Caco-2 (cell line): ENCODE measurements around the gene SRGAP1. TPM values are rescaled to one million over a fixed set of nuclear protein-coding genes. Genes with fewer than 3 reads are reported as not detected.

ENCODE experiments used
- BruUV-seq: library from RNA; stranded (reverse); fragments of 400-500 nt; replicated peaks from 2 replicates; lab custom pipeline; 2021; lab: Mats Ljungman, UMichigan
- CTCF ChIA-PET: fragments of 300-600 bp; sonication (Branson Sonifier 250); formaldehyde crosslinking; loops from one replicate; lab custom pipeline; 2022; ENCODE audit warnings: antibody characterized with exemption; lab: Charles Lee
- POLR2A ChIA-PET: fragments of 300-600 bp; sonication (Branson Sonifier 250); formaldehyde crosslinking; loops from one replicate; lab custom pipeline; 2022; ENCODE audit warnings: antibody characterized with exemption; lab: Charles Lee
- DNase-seq, 2 experiments: peaks; one replicate each; pipeline versions ENCODE4 v3.0.0 to v3.0.0-alpha.2; 2020 to 2022
- H3K27me3 ChIP-seq: replicated peaks from 2 replicates; pipeline ENCODE4 v1.6.0; 2011; ENCODE audit warnings: low read length; ENCODE audit not compliant: control insufficient read depth, insufficient read depth
- H3K36me3 ChIP-seq: 2 replicates; pipeline ENCODE4 v1.5.1; 2011; ENCODE audit warnings: low read length; ENCODE audit not compliant: control insufficient read depth, insufficient read depth
- H3K4me1 ChIP-seq: fragments of 250-450 bp; sonication (Bioruptor Pico); 2 replicates; pipeline ENCODE4 v1.5.1; 2020; ENCODE audit warnings: mild to moderate bottlenecking
- H3K4me3 ChIP-seq: 2 replicates; pipeline ENCODE4 v1.5.1; 2011; ENCODE audit warnings: low read depth, mild to moderate bottlenecking, control low read depth, low read length
- H3K9me3 ChIP-seq: fragments of 250-450 bp; sonication (Bioruptor Pico); 2 replicates; pipeline ENCODE4 v1.5.1; 2020; ENCODE audit warnings: mild to moderate bottlenecking, moderate library complexity
- H3K27ac Mint-ChIP-seq: one replicate; pipeline ENCODE4 v1.8.0; 2022; ENCODE audit warnings: mixed read lengths; ENCODE audit not compliant: unreplicated experiment
- H3K27me3 Mint-ChIP-seq: one replicate; pipeline ENCODE4 v1.8.0; 2022; ENCODE audit warnings: mixed read lengths; ENCODE audit not compliant: insufficient read depth, unreplicated experiment
- H3K36me3 Mint-ChIP-seq: one replicate; pipeline ENCODE4 v1.8.0; 2022; ENCODE audit warnings: mild to moderate bottlenecking, mixed read lengths; ENCODE audit not compliant: insufficient read depth, unreplicated experiment
- H3K4me1 Mint-ChIP-seq: one replicate; pipeline ENCODE4 v1.8.0; 2022; ENCODE audit warnings: low read depth, mixed read lengths; ENCODE audit not compliant: unreplicated experiment
- H3K4me3 Mint-ChIP-seq: one replicate; pipeline ENCODE4 v1.8.0; 2022; ENCODE audit warnings: mild to moderate bottlenecking, moderate library complexity, mixed read lengths; ENCODE audit not compliant: unreplicated experiment
- H3K9me3 Mint-ChIP-seq: one replicate; pipeline ENCODE4 v1.8.0; 2022; ENCODE audit warnings: mixed read lengths; ENCODE audit not compliant: unreplicated experiment
- intact Hi-C: fragments of 100-400 bp; cut with micrococcal nuclease; formaldehyde crosslinking; loops from one replicate; pipeline ENCODE4 v1.10.0; 2022; ENCODE audit not compliant: unreplicated experiment
- total RNA-seq: library from RNA; stranded (reverse); gene quantifications from 2 replicates; pipeline ENCODE4 v1.2.3, GENCODE V29; 2022
- TF ChIP-seq, protein P1 (sequence below), 2 experiments: fragments of 200-600 bp in 1 of 2; IDR thresholded peaks; 1 replicate in 1 of 2; 2 replicates in 1 of 2; pipeline versions ENCODE4 v1.5.1 to v1.8.0; 2011 to 2022; ENCODE audit warnings: antibody characterized with exemption in 1 of 2, control low read depth in 1 of 2, inconsistent platforms in 1 of 2, low read depth in 1 of 2, low read length in 1 of 2, mild to moderate bottlenecking in 1 of 2, moderate library complexity in 1 of 2; ENCODE audit not compliant: insufficient read depth in 1 of 2, severe bottlenecking in 1 of 2, unreplicated experiment in 1 of 2

Gene SRGAP1
- total RNA-seq, 1 experiment from 2014 or later = 22.1 TPM

DNA sequence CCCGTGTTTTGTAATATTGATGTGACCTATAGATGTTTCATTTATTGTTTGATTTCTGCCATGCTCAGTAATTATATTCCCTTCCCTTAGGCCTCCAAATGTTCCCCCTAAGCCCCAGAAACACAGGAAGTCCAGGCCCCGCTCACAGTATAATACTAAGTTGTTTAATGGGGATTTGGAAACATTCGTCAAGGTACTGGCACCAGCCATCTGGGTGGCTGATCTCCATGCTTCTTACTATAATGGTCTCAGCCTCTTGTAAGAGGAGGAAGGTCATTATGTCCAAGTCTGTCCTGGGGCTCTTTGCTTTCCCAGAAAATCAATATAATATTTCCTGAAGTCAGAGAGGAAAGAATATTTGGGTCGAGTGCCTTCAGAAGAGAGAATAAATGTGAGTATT, 246.7 kb downstream of the SRGAP1 start:
- peaks cover 8% of the 10 kb centered on the region for H3K36me3 Mint-ChIP-seq
- TF ChIP-seq, protein P1, sequence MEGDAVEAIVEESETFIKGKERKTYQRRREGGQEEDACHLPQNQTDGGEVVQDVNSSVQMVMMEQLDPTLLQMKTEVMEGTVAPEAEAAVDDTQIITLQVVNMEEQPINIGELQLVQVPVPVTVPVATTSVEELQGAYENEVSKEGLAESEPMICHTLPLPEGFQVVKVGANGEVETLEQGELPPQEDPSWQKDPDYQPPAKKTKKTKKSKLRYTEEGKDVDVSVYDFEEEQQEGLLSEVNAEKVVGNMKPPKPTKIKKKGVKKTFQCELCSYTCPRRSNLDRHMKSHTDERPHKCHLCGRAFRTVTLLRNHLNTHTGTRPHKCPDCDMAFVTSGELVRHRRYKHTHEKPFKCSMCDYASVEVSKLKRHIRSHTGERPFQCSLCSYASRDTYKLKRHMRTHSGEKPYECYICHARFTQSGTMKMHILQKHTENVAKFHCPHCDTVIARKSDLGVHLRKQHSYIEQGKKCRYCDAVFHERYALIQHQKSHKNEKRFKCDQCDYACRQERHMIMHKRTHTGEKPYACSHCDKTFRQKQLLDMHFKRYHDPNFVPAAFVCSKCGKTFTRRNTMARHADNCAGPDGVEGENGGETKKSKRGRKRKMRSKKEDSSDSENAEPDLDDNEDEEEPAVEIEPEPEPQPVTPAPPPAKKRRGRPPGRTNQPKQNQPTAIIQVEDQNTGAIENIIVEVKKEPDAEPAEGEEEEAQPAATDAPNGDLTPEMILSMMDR (IDR thresholded peaks at IDR 0.05; ENCODE audit: insufficient read depth in 1 of 2, low read depth in 1 of 2, low read length in 1 of 2, severe bottlenecking in 1 of 2, unreplicated experiment in 1 of 2) = no peak
- no peaks in the 10 kb centered on the region for H3K9me3 Mint-ChIP-seq
- BruUV-seq = no TSS peak
- H3K27me3 Mint-ChIP-seq = no peaks in the 10 kb centered on the region
- Histone ChIP-seq H3K4me1 (peaks cover 11% of the 10 kb centered on the region; the same call in 1 of the 2 replicates), H3K27me3 (no peaks in the 10 kb centered on the region), H3K9me3 (no peaks in the 10 kb centered on the region), H3K36me3 (peaks cover 1% of the 10 kb centered on the region; the same call in 1 of the 2 replicates), H3K4me3 (no peak overlapping the region)
- intact Hi-C loops = no loop called here
- CTCF ChIA-PET = no interaction called here
- no peak overlapping the region for H3K4me3 Mint-ChIP-seq
- no peak overlapping the region for H3K27ac Mint-ChIP-seq
- no peaks in the 10 kb centered on the region for H3K4me1 Mint-ChIP-seq
- DNase-seq = no peak
- POLR2A ChIA-PET = no interaction called here

DNA sequence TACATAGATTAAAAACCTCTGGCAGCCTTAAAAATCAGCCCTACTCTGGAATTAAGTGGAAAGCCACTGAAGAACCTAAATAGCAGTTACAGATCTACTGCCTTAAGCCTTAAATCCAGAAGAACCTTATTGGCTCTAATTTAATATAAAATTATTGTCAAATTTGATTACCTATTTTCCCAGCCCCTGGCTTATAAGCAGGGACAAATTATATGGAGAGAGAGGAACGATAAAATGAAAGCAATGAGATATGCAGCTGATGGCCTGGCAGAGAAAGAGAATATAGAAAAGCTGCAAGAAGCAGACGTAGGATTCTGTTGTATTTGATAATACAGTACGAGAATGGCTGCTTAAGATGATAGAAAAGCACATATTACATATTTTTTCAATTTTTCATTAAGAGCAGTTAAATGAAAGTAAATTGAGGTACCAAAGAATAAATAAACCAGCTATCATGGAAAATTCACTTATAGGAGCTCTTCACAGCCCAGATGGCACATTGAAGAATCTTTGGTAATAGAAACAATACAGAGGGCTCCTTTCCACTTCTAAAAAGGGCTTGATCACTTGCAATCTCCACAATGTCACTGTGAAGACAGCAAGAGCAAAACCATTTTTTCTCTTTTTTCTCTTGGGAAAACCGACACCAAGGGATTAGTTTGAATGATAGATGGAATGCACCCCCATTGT, 248.2 kb downstream of the SRGAP1 start:
- intact Hi-C loops = no loop called here
- Mint-ChIP-seq H3K4me3 (no peak overlapping the region), H3K27ac (no peak overlapping the region), H3K36me3 (peaks cover 12% of the 10 kb centered on the region), H3K4me1 (no peaks in the 10 kb centered on the region), H3K27me3 (no peaks in the 10 kb centered on the region), H3K9me3 (no peaks in the 10 kb centered on the region)
- Histone ChIP-seq H3K36me3 (peaks cover 1% of the 10 kb centered on the region; the same call in 1 of the 2 replicates), H3K4me1 (peaks cover 11% of the 10 kb centered on the region; the same call in 1 of the 2 replicates), H3K4me3 (no peak overlapping the region), H3K27me3 (no peaks in the 10 kb centered on the region), H3K9me3 (no peaks in the 10 kb centered on the region)
- ChIA-PET POLR2A (no interaction called here), CTCF (no interaction called here)
- no peak for DNase-seq
- TF ChIP-seq, protein P1 (IDR thresholded peaks at IDR 0.05; ENCODE audit: insufficient read depth in 1 of 2, low read depth in 1 of 2, low read length in 1 of 2, severe bottlenecking in 1 of 2, unreplicated experiment in 1 of 2) = no peak
- BruUV-seq = no TSS peak

DNA sequence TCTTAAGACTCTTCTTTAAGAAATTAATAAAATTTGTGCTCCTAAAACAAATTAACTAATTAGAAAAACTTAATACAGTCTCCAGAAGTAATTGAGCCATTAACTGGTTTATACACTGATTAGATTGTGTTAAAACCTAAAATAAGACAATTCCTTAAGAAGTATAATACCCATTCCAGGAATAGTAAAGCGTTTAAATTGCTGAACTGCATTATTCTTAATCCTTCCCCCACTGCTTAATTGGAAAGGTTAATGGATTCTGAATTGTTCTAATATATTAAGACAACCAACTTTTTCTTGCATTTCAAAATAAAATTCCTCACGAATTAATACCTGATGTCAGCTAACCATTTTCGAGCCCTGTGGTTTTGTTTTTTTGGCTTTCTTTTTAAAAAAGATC, 249.2 kb downstream of the SRGAP1 start:
- TF ChIP-seq, protein P1 (IDR thresholded peaks at IDR 0.05; ENCODE audit: insufficient read depth in 1 of 2, low read depth in 1 of 2, low read length in 1 of 2, severe bottlenecking in 1 of 2, unreplicated experiment in 1 of 2) = no peak
- Mint-ChIP-seq H3K36me3 (peaks cover 22% of the 10 kb centered on the region), H3K27ac (no peak overlapping the region), H3K4me1 (no peaks in the 10 kb centered on the region), H3K4me3 (no peak overlapping the region), H3K9me3 (no peaks in the 10 kb centered on the region), H3K27me3 (no peaks in the 10 kb centered on the region)
- POLR2A ChIA-PET = no interaction called here
- DNase-seq = no peak
- intact Hi-C loops = no loop called here
- no peaks in the 10 kb centered on the region for H3K9me3 ChIP-seq
- H3K36me3 ChIP-seq = peaks cover 1% of the 10 kb centered on the region; the same call in 1 of the 2 replicates
- peaks cover 2% of the 10 kb centered on the region; the same call in 1 of the 2 replicates for H3K4me1 ChIP-seq
- no TSS peak for BruUV-seq
- CTCF ChIA-PET = no interaction called here
- no peak overlapping the region for H3K4me3 ChIP-seq
- H3K27me3 ChIP-seq = no peaks in the 10 kb centered on the region
